ENCODE data around the gene MED15.

- TF ChIP-seq POLR2A (IDR thresholded peaks at IDR 0.05) (no peak), CTCF (IDR thresholded peaks at IDR 0.05) (no peak)
Measured at GRCh38 chr22:20575724-20576444, 68.5 kb downstream of the MED15 start.
